RWPE2 (cell line): ENCODE data around the gene RALGAPA2.

Experiments used
- ATAC-seq: fragments of 200-7000 bp; cut with Tn5 transposase; 3 replicates; pipeline ENCODE4 v1.9.1; 2021; ENCODE audit warnings: low read depth
- DNase-seq: peaks from one replicate; pipeline ENCODE4 v3.0.0-alpha.2; 2020; ENCODE audit warnings: low spot score
- H3K27ac ChIP-seq: fragments of 450-650 bp; 2 replicates; pipeline ENCODE4 v1.5.1; 2017; ENCODE audit warnings: mild to moderate bottlenecking; ENCODE audit not compliant: poor library complexity, severe bottlenecking
- H3K27me3 ChIP-seq: fragments of 250-450 bp; sonication (Bioruptor Pico); 2 replicates; pipeline ENCODE4 v1.5.1; 2021; ENCODE audit warnings: mild to moderate bottlenecking, moderate library complexity; ENCODE audit not compliant: insufficient read depth, poor library complexity, severe bottlenecking
- H3K36me3 ChIP-seq: fragments of 250-450 bp; sonication (Bioruptor Pico); 2 replicates; pipeline ENCODE4 v1.5.1; 2020; ENCODE audit warnings: low read depth, mild to moderate bottlenecking, moderate library complexity
- H3K4me1 ChIP-seq: fragments of 250-450 bp; sonication (Bioruptor Pico); 2 replicates; pipeline ENCODE4 v1.5.1; 2021; ENCODE audit warnings: mild to moderate bottlenecking, moderate library complexity; ENCODE audit not compliant: insufficient read depth, poor library complexity, severe bottlenecking
- H3K4me3 ChIP-seq: fragments of 250-450 bp; sonication (Bioruptor Pico); 2 replicates; pipeline ENCODE4 v1.5.1; 2021; ENCODE audit warnings: mild to moderate bottlenecking, moderate library complexity; ENCODE audit not compliant: severe bottlenecking
- H3K9me3 ChIP-seq: fragments of 250-450 bp; sonication (Bioruptor Pico); 2 replicates; pipeline ENCODE4 v1.5.1; 2021; ENCODE audit warnings: mild to moderate bottlenecking, moderate library complexity; ENCODE audit not compliant: severe bottlenecking
- CTCF ChIP-seq: fragments of 450-650 bp; IDR thresholded peaks from one replicate; pipeline ENCODE4 v1.5.1; 2017; ENCODE audit warnings: mild to moderate bottlenecking, moderate library complexity; ENCODE audit not compliant: poor library complexity, severe bottlenecking

The RALGAPA2 gene

DNA sequence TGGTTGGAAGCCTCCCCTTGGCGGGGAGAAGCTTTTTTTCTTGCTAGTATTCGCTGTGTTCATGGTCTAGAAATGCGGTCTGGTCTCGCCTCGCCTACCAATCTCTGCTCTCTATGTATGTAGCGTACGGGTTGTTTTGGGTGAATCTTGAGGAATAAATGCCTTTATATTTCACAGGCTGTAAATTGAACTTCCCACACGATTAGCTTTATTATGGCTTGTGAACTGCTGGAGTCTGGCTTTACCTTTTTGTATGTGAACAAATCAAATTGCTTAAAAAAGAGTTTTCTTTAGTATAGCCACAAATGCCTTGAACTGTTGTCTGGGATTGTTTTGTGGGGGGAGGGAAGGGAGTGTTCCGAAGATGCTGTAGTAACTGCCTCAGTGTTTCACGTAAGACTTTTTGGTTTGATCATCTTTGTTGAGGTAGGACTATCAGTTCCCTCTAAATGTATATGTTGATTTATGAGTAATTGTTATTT lies 342.3 kb downstream of the RALGAPA2 start:
- Histone ChIP-seq H3K36me3 (no peaks in the 10 kb centered on the region), H3K27me3 (peaks cover 84% of the 10 kb centered on the region), H3K4me1 (no peaks in the 10 kb centered on the region), H3K27ac (no peak overlapping the region), H3K4me3 (no peak overlapping the region), H3K9me3 (no peaks in the 10 kb centered on the region)
- DNase-seq: no peak
- TF ChIP-seq CTCF: no peak
- ATAC-seq: no peak

DNA sequence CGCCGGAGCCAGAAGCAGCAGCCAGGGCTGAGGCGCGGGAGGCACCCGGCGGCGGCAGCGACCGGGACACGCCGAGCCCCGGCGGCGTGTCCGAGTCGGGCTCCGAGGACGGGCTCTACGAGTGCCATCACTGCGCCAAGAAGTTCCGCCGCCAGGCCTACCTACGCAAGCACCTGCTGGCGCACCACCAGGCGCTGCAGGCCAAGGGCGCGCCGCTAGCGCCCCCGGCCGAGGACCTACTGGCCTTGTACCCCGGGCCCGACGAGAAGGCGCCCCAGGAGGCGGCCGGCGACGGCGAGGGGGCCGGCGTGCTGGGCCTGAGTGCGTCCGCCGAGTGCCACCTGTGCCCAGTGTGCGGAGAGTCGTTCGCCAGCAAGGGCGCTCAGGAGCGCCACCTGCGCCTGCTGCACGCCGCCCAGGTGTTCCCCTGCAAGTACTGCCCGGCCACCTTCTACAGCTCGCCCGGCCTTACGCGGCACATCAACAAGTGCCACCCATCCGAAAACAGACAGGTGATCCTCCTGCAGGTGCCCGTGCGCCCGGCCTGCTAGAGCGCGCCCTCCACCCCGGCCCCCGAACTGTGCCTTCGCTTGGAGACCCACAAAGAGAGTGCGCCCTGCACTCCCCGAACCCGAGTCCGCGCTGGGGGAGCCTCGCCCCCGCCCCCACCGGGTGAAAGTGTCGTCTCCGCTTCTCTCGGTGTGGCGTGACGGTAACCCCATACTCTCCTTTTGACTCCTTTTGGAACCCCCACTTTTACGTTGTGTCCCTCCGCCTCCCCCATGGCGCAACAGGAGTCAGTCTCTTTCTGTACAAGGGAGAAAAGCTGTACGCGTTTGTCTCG lies 343.0 kb downstream of the RALGAPA2 start:
- Histone ChIP-seq H3K27ac (no peak overlapping the region), H3K36me3 (no peaks in the 10 kb centered on the region), H3K9me3 (no peaks in the 10 kb centered on the region), H3K4me1 (no peaks in the 10 kb centered on the region), H3K4me3 (no peak overlapping the region), H3K27me3 (peaks cover 84% of the 10 kb centered on the region)
- ATAC-seq (peak; percentile 42), DNase-seq (no peak)
- no peak for TF ChIP-seq CTCF

DNA sequence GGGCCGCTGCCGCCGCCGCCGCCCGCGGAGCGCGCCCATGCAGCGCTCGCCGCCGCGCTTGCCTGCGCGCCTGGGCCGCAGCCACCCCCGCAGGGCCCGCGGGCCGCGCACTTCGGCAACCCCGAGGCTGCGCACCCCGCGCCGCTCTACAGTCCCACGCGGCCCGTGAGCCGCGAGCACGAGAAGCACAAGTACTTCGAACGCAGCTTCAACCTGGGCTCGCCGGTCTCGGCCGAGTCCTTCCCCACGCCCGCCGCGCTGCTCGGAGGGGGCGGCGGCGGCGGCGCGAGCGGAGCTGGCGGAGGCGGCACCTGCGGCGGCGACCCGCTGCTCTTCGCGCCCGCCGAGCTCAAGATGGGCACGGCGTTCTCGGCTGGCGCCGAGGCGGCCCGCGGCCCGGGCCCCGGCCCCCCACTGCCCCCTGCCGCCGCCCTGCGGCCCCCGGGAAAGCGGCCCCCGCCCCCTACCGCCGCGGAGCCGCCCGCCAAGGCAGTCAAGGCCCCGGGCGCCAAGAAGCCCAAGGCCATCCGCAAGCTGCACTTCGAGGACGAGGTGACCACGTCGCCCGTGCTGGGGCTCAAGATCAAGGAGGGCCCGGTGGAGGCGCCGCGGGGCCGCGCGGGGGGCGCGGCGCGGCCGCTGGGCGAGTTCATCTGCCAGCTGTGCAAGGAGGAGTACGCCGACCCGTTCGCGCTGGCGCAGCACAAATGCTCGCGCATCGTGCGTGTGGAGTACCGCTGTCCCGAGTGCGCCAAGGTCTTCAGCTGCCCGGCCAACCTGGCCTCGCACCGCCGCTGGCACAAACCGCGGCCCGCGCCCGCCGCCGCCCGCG lies 343.8 kb downstream of the RALGAPA2 start:
- no peaks in the 10 kb centered on the region for H3K9me3 ChIP-seq
- no peak for TF ChIP-seq CTCF
- DNase-seq (no peak), ATAC-seq (no peak; the same call in 2 of the 3 replicates)
- no peak overlapping the region for H3K4me3 ChIP-seq
- H3K4me1 ChIP-seq: no peaks in the 10 kb centered on the region
- no peaks in the 10 kb centered on the region for H3K36me3 ChIP-seq
- no peak overlapping the region for H3K27ac ChIP-seq
- peaks cover 87% of the 10 kb centered on the region for H3K27me3 ChIP-seq

- no peaks in the 10 kb centered on the region for H3K4me1 ChIP-seq
- H3K36me3 ChIP-seq: no peaks in the 10 kb centered on the region
- H3K4me3 ChIP-seq: peak within 1 kb of the TSS; percentile 16
- H3K27me3 ChIP-seq: peaks cover 90% of the 10 kb centered on the region
- ATAC-seq (no peak), DNase-seq (no peak)
- H3K27ac ChIP-seq: no peak within 1 kb of the TSS
- TF ChIP-seq CTCF: no peak
- H3K9me3 ChIP-seq: no peaks in the 10 kb centered on the region
Measured at GRCh38 chr20:20367575-20368417, 344.6 kb downstream of the RALGAPA2 start, which contains the start of gene INSM1. TSS of gene INSM1 (plus strand) at chr20:20368104. CDS start at chr20:20368268, 164 bp downstream.
